Activated CD4-positive, CD25-positive, alpha-beta regulatory T cell (primary cell): ENCODE data around the gene SERTAD2.

Source experiments
- DNase-seq, 4 experiments: peaks; one replicate each; lab custom pipeline; 2025; lab: John Stamatoyannopoulos, UW

The SERTAD2 gene

GRCh38 chr2:64607381-64608304 lies 46.1 kb downstream of the SERTAD2 start:
- no peak for DNase-seq

- peak; percentile 59 to 80 (median 74) for DNase-seq
Measured at GRCh38 chr2:64606479-64607363, 47.0 kb downstream of the SERTAD2 start.

GRCh38 chr2:64605991-64606478 lies 47.7 kb downstream of the SERTAD2 start:
- no peak for DNase-seq

- DNase-seq = no peak
Measured at GRCh38 chr2:64605026-64605471, 48.7 kb downstream of the SERTAD2 start.

GRCh38 chr2:64604155-64604554 lies 49.6 kb downstream of the SERTAD2 start:
- DNase-seq = no peak

- no peak for DNase-seq
Measured at GRCh38 chr2:64602436-64602835, 51.3 kb downstream of the SERTAD2 start.

- no peak for DNase-seq
Measured at GRCh38 chr2:64601785-64602391, 51.8 kb downstream of the SERTAD2 start.

- DNase-seq = no peak
Measured at GRCh38 chr2:64601034-64601754, 52.5 kb downstream of the SERTAD2 start.

GRCh38 chr2:64599469-64599868 lies 54.2 kb downstream of the SERTAD2 start:
- no peak for DNase-seq

GRCh38 chr2:64598226-64598625 lies 55.5 kb downstream of the SERTAD2 start:
- DNase-seq = no peak

GRCh38 chr2:64595397-64596176 lies 58.1 kb downstream of the SERTAD2 start:
- no peak for DNase-seq

GRCh38 chr2:64594226-64594989 lies 59.3 kb downstream of the SERTAD2 start:
- no peak for DNase-seq

- DNase-seq = no peak
Measured at GRCh38 chr2:64593035-64593655, 60.6 kb downstream of the SERTAD2 start.

GRCh38 chr2:64591188-64591587 lies 62.5 kb downstream of the SERTAD2 start:
- DNase-seq = no peak

GRCh38 chr2:64587561-64587960 lies 66.2 kb downstream of the SERTAD2 start:
- no peak for DNase-seq

- DNase-seq = no peak
Measured at GRCh38 chr2:64586883-64587481, 66.7 kb downstream of the SERTAD2 start.

GRCh38 chr2:64586054-64586453 lies 67.7 kb downstream of the SERTAD2 start:
- no peak for DNase-seq

GRCh38 chr2:64582774-64583340 lies 70.9 kb downstream of the SERTAD2 start:
- no peak for DNase-seq
